22Rv1 (cell line): ENCODE measurements around the gene GRB2.

Experiments
- ZFX ChIP-seq: fragments of 450-650 bp; IDR thresholded peaks from 2 replicates; pipeline ENCODE4 v1.6.1; 2017; ENCODE audit warnings: antibody characterized with exemption, borderline replicate concordance
- TF ChIP-seq, protein P1 (sequence below): fragments of 450-650 bp; IDR thresholded peaks from 2 replicates; pipeline ENCODE4 v1.5.1; 2017; ENCODE audit warnings: mild to moderate bottlenecking

DNA sequence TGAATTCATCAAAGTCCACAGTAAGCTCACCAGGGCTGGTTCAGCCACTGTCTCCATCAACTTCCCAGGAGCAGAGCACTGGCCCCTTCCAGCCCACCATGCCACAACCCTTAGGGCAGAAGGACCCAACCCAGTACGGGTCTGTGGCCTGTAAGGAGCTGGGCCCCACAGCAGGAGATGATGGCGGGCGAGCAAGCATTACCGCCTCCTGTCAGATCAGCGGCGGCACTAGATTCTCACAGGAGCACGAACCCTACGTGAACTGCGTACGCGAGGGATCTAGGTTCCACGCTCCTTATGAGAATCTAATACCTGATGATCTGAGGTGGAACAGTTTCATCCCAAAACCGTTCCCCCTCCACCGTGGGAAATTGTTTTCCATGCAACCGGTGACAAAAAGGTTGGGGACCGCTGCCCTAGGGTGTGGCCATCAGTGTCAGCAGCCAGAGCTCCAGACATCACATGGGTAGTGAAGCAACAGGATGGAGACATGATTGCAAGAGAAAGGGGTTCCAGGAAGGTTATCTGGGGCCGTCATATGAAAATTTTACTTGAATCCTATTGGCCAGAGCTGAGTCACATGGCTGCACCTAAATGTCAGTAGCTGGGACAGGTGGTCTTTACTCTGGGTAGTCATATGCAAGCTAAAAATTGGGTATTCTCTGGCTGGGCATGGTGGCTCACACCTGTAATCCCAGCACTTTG is 103.8 kb downstream of the GRB2 start:
- TF ChIP-seq, protein P1, sequence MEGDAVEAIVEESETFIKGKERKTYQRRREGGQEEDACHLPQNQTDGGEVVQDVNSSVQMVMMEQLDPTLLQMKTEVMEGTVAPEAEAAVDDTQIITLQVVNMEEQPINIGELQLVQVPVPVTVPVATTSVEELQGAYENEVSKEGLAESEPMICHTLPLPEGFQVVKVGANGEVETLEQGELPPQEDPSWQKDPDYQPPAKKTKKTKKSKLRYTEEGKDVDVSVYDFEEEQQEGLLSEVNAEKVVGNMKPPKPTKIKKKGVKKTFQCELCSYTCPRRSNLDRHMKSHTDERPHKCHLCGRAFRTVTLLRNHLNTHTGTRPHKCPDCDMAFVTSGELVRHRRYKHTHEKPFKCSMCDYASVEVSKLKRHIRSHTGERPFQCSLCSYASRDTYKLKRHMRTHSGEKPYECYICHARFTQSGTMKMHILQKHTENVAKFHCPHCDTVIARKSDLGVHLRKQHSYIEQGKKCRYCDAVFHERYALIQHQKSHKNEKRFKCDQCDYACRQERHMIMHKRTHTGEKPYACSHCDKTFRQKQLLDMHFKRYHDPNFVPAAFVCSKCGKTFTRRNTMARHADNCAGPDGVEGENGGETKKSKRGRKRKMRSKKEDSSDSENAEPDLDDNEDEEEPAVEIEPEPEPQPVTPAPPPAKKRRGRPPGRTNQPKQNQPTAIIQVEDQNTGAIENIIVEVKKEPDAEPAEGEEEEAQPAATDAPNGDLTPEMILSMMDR = no peak
- no peak for TF ChIP-seq ZFX
